ENCODE data around the gene SRCIN1.

The SRCIN1 gene

DNA sequence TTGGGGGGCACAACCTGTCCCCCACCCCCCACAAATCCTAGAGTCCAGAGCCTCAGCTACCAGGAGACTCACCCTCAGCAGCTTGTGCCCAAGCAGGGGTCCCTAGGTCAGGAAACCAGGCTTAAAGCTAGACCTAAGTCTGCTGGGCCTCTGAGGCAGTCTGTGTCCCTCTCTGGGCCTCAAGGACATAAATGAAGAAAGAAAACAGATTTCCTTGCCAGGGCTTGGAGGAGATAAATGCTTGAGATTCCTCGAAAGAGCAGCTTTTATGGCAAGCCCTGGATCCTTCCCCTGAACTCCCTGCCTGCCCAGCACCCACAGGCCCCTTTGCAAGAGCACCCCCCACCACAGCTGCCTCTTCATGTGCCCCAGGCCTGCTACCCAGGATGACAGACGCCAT is 3.3 kb downstream of the SRCIN1 start:
- in situ Hi-C loops (cut with MboI; ENCODE audit: low pct_unique_long_range_greater_than_20kb, low sequenced_read_pairs): no loop called here
- DNase-seq: no peak

- in situ Hi-C loops (cut with MboI; ENCODE audit: low pct_unique_long_range_greater_than_20kb, low sequenced_read_pairs): no loop called here
- DNase-seq: peak; percentile 51
These were observed 4.0 kb downstream of the SRCIN1 start for GRCh38 chr17:38601539-38602351.

- in situ Hi-C loops (cut with MboI; ENCODE audit: low pct_unique_long_range_greater_than_20kb, low sequenced_read_pairs): no loop called here
These were observed 4.8 kb downstream of the SRCIN1 start for GRCh38 chr17:38600906-38601305.

DNA sequence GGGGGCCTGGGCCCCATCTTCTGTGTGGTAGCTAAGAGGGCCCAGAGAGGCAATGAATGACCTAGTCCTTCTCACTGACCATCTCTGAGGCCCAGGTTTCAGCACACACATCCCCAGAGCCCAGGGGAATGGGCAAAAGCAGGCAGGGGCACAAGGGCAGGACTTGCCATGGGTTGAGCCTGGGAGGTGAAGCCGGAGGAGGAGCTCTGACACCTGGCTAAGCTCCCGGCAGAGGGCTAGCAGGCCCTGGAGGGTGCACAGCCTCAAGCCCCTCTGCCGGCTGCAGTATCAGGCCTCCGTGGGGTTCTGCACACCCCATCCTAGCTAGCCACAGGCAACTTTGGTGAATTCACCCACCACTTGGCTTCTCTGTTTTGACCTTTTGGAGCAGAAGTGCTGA is 5.3 kb downstream of the SRCIN1 start:
- in situ Hi-C loops (cut with MboI; ENCODE audit: low pct_unique_long_range_greater_than_20kb, low sequenced_read_pairs): no loop called here
- no peak for DNase-seq

More at GRCh38 chr17:38600906-38601305, 4.8 kb downstream of the SRCIN1 start:
- DNase-seq: no peak

DNA sequence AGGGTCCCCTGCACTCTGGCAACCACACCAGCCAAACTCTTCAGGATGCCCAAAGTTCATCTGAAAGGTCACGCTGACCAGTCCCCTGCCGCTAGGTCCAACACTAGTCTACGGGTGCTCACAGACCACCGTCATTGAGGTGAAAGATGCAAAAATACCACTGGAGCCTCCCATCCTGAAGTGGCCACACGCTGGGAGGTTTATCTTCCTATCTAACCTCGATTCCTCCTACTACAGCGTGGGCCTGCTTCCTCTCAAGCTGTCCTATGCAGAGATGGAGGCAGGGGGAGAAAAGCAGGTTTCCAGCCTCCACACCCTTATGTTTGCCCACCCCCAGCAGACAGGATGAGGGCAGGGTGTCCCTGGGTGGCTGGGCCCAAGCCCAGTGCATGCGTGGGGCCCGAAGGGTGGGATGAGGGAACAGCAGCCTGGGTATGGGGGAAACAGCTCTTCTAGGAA is 6.3 kb downstream of the SRCIN1 start:
- in situ Hi-C loops (cut with MboI; ENCODE audit: low pct_unique_long_range_greater_than_20kb, low sequenced_read_pairs): no loop called here
- no peak for DNase-seq

DNA sequence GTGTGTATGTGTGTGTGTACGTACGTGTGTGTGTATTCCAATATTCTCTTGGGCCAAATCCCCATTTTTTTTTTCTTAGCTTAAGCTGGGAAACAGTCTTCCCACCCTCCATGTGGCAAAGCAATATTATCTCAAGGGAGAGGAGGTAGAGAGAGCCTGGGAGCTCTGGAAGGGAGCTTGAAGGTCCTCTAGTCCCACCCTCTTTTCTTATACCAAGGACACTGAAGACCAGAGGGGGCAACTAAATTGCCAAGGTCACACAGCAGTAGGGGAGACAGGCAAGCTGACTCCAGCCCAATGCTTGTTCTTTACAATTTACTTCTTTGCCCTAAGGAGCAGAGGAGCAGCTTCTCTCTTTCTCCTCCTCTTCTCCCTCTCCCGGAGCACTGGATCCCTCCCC is 6.8 kb downstream of the SRCIN1 start:
- in situ Hi-C loops (cut with MboI; ENCODE audit: low pct_unique_long_range_greater_than_20kb, low sequenced_read_pairs): no loop called here
- DNase-seq: no peak

GRCh38 chr17:38598536-38598935 is 7.2 kb downstream of the SRCIN1 start:
- peak; percentile 84 for DNase-seq
- in situ Hi-C loops (cut with MboI; ENCODE audit: low pct_unique_long_range_greater_than_20kb, low sequenced_read_pairs): no loop called here

GRCh38 chr17:38597375-38597774 is 8.4 kb downstream of the SRCIN1 start:
- in situ Hi-C loops (cut with MboI; ENCODE audit: low pct_unique_long_range_greater_than_20kb, low sequenced_read_pairs): no loop called here
- DNase-seq: no peak

- in situ Hi-C loops (cut with MboI; ENCODE audit: low pct_unique_long_range_greater_than_20kb, low sequenced_read_pairs): no loop called here
- no peak for DNase-seq
These were observed 9.1 kb downstream of the SRCIN1 start for GRCh38 chr17:38596651-38597050.

GRCh38 chr17:38595892-38596291 is 9.9 kb downstream of the SRCIN1 start:
- in situ Hi-C loops (cut with MboI; ENCODE audit: low pct_unique_long_range_greater_than_20kb, low sequenced_read_pairs): no loop called here
- no peak for DNase-seq

- DNase-seq: no peak
- in situ Hi-C loops (cut with MboI; ENCODE audit: low pct_unique_long_range_greater_than_20kb, low sequenced_read_pairs): no loop called here
These were observed 11.6 kb downstream of the SRCIN1 start for GRCh38 chr17:38594152-38594551.

DNA sequence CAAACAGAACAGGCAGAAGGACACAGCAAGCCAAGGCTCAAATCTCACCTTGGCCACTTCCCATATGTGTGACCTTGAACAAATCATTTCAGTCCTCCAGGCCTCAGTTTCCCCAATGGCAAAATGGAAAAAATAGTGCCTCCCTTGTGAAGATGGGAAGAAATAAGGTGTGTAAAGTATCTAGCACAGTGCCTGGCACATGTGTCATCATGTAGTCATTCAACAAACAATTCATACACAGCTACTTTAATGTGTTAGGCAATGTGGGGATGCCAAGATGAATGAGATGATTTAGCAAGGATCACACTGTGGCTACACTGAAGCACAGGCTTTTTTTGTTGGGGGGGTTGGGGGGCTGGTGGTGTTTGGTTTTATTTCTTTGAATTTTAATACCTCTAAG is 13.3 kb downstream of the SRCIN1 start:
- no peak for DNase-seq
- in situ Hi-C loops (cut with MboI; ENCODE audit: low pct_unique_long_range_greater_than_20kb, low sequenced_read_pairs): no loop called here

GRCh38 chr17:38591759-38592241 is 14.0 kb downstream of the SRCIN1 start:
- DNase-seq: peak; percentile 84
- in situ Hi-C loops (cut with MboI; ENCODE audit: low pct_unique_long_range_greater_than_20kb, low sequenced_read_pairs): no loop called here

DNA sequence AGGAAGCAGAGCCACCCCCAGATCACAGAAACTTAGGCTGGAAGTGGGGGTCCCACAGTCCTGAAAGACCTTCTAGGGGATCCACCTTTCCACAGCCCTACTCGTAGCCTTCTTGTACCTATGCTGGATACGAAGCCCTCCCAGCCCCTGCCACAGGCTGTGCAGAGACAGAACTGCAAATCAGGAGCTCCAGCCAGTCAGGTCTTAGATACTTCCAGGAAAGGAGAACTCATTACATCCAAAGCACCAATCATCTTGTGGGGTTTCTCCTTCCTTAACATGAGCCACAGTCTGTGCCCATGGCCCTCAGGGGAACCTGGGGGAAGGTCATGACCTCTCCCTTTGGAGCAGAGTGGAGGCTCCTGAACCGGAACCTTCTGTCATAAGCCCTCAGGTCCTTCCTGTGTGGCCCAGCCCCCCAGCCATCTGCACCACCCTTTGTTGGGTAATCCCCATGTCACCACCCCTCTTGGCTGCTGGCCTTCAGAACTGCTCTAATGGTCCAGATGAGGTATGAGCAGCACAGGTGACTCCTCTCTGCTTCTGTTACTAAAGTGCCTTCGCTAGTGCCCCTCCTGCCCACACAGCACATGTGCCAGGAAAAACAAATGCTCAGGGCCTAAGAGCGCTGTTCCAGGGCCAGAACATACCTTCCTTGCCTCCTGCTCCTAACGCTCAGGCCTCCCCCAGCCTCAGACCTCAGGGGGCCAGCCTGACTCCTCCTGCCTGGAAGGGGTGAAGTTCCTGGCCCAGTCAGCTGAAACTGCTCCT is 14.6 kb downstream of the SRCIN1 start:
- DNase-seq: peak; percentile 70
- in situ Hi-C loops (cut with MboI; ENCODE audit: low pct_unique_long_range_greater_than_20kb, low sequenced_read_pairs): no loop called here

- in situ Hi-C loops (cut with MboI; ENCODE audit: low pct_unique_long_range_greater_than_20kb, low sequenced_read_pairs): no loop called here
These were observed 16.2 kb downstream of the SRCIN1 start for GRCh38 chr17:38589462-38590114.

DNA sequence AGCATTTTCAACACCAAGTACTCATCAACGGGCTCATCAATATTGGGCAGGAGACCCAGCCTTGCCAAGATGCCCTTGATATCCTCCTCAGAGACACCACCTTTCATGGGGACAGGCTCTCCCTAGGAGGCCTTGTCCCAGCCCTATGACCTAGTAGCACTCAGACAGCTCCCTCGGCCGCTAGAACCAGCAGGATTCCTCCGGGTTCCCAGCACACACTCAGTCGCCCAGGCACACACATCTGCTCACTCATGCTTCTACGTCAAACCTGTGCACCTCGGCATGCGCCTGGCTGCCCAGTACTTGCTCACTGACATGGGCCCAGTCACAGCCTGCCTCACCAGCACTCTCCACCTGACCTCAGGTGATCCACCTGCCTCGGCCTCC is 17.0 kb downstream of the SRCIN1 start:
- no peak for DNase-seq

More at GRCh38 chr17:38589462-38590114, 16.2 kb downstream of the SRCIN1 start:
- no peak for DNase-seq

GRCh38 chr17:38587947-38588787 is 17.6 kb downstream of the SRCIN1 start:
- peak; percentile 39 for DNase-seq
- in situ Hi-C loops (cut with MboI; ENCODE audit: low pct_unique_long_range_greater_than_20kb, low sequenced_read_pairs): no loop called here

More for the DNA sequence above, 17.0 kb downstream of the SRCIN1 start:
- in situ Hi-C loops (cut with MboI; ENCODE audit: low pct_unique_long_range_greater_than_20kb, low sequenced_read_pairs): no loop called here

- DNase-seq: no peak
- in situ Hi-C loops (cut with MboI; ENCODE audit: low pct_unique_long_range_greater_than_20kb, low sequenced_read_pairs): no loop called here
These were observed 18.5 kb downstream of the SRCIN1 start for GRCh38 chr17:38587203-38587602.

- no peak for DNase-seq
- in situ Hi-C loops (cut with MboI; ENCODE audit: low pct_unique_long_range_greater_than_20kb, low sequenced_read_pairs): no loop called here
These were observed 19.0 kb downstream of the SRCIN1 start for GRCh38 chr17:38586788-38587187.
